Measurements from ENCODE around the gene ABHD16B. TPM values are rescaled to one million over a fixed set of nuclear protein-coding genes. Genes with fewer than 3 reads are reported as not detected.
A peak's percentile ranks its signal among the peaks of the same experiment; 100 is the strongest.

ABHD16B gene
- total and polyA plus RNA-seq, 2 of the 13 experiments (the other 11 are each of a cell fraction or from before 2014, with no cell fraction given), result not detected

GRCh38 chr20:63847237-63848002 is 13.9 kb upstream of the ABHD16B start (continued):
- TF ChIP-seq ZNF775 (CRISPR knock-in tag; IDR thresholded peaks at IDR 0.05; ENCODE audit: borderline replicate concordance), result no peak
- TF ChIP-seq MATR3 (CRISPR knock-in tag; IDR thresholded peaks at IDR 0.05), result no peak
- 0 out of 2 replicates have a peak, but pooled peaks have one; percentile 10 for TF ChIP-seq ZNF839 (CRISPR knock-in tag; IDR thresholded peaks at IDR 0.05; ENCODE audit: borderline replicate concordance)
- no peak for TF ChIP-seq ARID5B (CRISPR knock-in tag; IDR thresholded peaks at IDR 0.05)
- peak; percentile 64; the same call in 1 of the 2 replicates for TF ChIP-seq NFKB2 (CRISPR knock-in tag; IDR thresholded peaks at IDR 0.05; ENCODE audit: borderline replicate concordance)
- TF ChIP-seq CHD2 (IDR thresholded peaks at IDR 0.05; ENCODE audit: low read depth, low read length), result no peak
- TF ChIP-seq LBX2 (CRISPR knock-in tag; IDR thresholded peaks at IDR 0.05; ENCODE audit: borderline replicate concordance), result peak; percentile 55; the same call in 1 of the 2 replicates
- TF ChIP-seq ZNF781 (CRISPR knock-in tag; IDR thresholded peaks at IDR 0.05; ENCODE audit: borderline replicate concordance, not compliant biosample characterization), result no peak
- TF ChIP-seq ZNF264 (CRISPR knock-in tag; IDR thresholded peaks at IDR 0.05), result 0 out of 2 replicates have a peak, but pooled peaks have one; percentile 41
- TF ChIP-seq SALL2 (CRISPR knock-in tag; IDR thresholded peaks at IDR 0.05), result peak; percentile 20; the same call in 1 of the 2 replicates
- no peak for TF ChIP-seq ZNF430 (CRISPR knock-in tag; IDR thresholded peaks at IDR 0.05)
- TF ChIP-seq ZNF605 (CRISPR knock-in tag; IDR thresholded peaks at IDR 0.05), result peak; percentile 20; the same call in 1 of the 2 replicates
- no peak for TF ChIP-seq ZNF746 (CRISPR knock-in tag; IDR thresholded peaks at IDR 0.05)
- no peak for TF ChIP-seq ZBTB37 (CRISPR knock-in tag; IDR thresholded peaks at IDR 0.05)
- TF ChIP-seq SP5 (CRISPR knock-in tag; IDR thresholded peaks at IDR 0.05; ENCODE audit: borderline replicate concordance, low read depth), result 0 out of 2 replicates have a peak, but pooled peaks have one; percentile 36
- TF ChIP-seq PHF21A (CRISPR knock-in tag; IDR thresholded peaks at IDR 0.05), result peak; percentile 92; the same call in 1 of the 2 replicates
- TF ChIP-seq ZFP41 (CRISPR knock-in tag; IDR thresholded peaks at IDR 0.05; ENCODE audit: borderline replicate concordance), result no peak
- TF ChIP-seq ZSCAN9 (CRISPR knock-in tag; IDR thresholded peaks at IDR 0.05; ENCODE audit: borderline replicate concordance), result 0 out of 2 replicates have a peak, but pooled peaks have one; percentile 22
- peak; percentile 7 for TF ChIP-seq HNRNPK (IDR thresholded peaks at IDR 0.05; ENCODE audit: low read depth, low read length, poor library complexity, severe bottlenecking)
- TF ChIP-seq JUND (CRISPR knock-in tag; IDR thresholded peaks at IDR 0.05), result no peak
- TF ChIP-seq PRDM4 (CRISPR knock-in tag; IDR thresholded peaks at IDR 0.05; ENCODE audit: borderline replicate concordance), result no peak

Data from HepG2 (cell line).